ENCODE data around the gene SLC38A3. TPM values are rescaled to one million over a fixed set of nuclear protein-coding genes. Genes with fewer than 3 reads are reported as not detected.
"Not testable (repeated sequence)": the region's sequence is repeated elsewhere in the genome, so short reads cannot be mapped to it uniquely, and the experiment has no call there.

The SLC38A3 gene
- total RNA-seq, 1 donor from 2014 or later = 10.3 TPM

- no peak for ATAC-seq
- DNase-seq (ENCODE audit: missing footprints) = peak; percentile 28
- intact Hi-C loops (cut with DNase I) = no loop called here
These were observed 965 bp upstream of the SLC38A3 start for GRCh38 chr3:50203809-50204803.

- intact Hi-C loops (cut with DNase I) = no loop called here
- peak; percentile 71 for ATAC-seq
These were observed 574 bp downstream of the SLC38A3 start for GRCh38 chr3:50205413-50206276.

GRCh38 chr3:50207359-50208042, 2.4 kb downstream of the SLC38A3 start:
- intact Hi-C loops (cut with DNase I) = no loop called here
- DNase-seq (ENCODE audit: missing footprints) = no peak
- no peak for ATAC-seq

More at GRCh38 chr3:50205413-50206276, 574 bp downstream of the SLC38A3 start:
- DNase-seq (ENCODE audit: missing footprints) = peak; percentile 81

- no peak for DNase-seq (ENCODE audit: missing footprints)
- intact Hi-C loops (cut with DNase I) = no loop called here
- no peak for ATAC-seq
These were observed 3.7 kb downstream of the SLC38A3 start for GRCh38 chr3:50208677-50209344.

GRCh38 chr3:50210176-50210509, 5.1 kb downstream of the SLC38A3 start:
- ATAC-seq (no peak), DNase-seq (ENCODE audit: missing footprints) (no peak)
- intact Hi-C loops (cut with DNase I) = no loop called here

GRCh38 chr3:50210510-50211367, 5.7 kb downstream of the SLC38A3 start:
- DNase-seq (ENCODE audit: missing footprints) (no peak), ATAC-seq (no peak)
- intact Hi-C loops (cut with DNase I) = no loop called here

GRCh38 chr3:50211368-50211717, 6.3 kb downstream of the SLC38A3 start:
- DNase-seq (ENCODE audit: missing footprints); intact Hi-C loops (cut with DNase I); ATAC-seq: not testable (repeated sequence)

GRCh38 chr3:50211930-50212329, 6.9 kb downstream of the SLC38A3 start:
- ATAC-seq (no peak), DNase-seq (ENCODE audit: missing footprints) (no peak)
- intact Hi-C loops (cut with DNase I) = no loop called here

GRCh38 chr3:50212502-50212901, 7.4 kb downstream of the SLC38A3 start:
- ATAC-seq (no peak), DNase-seq (ENCODE audit: missing footprints) (no peak)
- intact Hi-C loops (cut with DNase I) = no loop called here

- no peak for ATAC-seq
- DNase-seq (ENCODE audit: missing footprints) = no peak
- intact Hi-C loops (cut with DNase I) = no loop called here
These were observed 7.9 kb downstream of the SLC38A3 start for GRCh38 chr3:50212971-50213370.

- intact Hi-C loops (cut with DNase I) = no loop called here
- ATAC-seq = no peak
These were observed 8.3 kb downstream of the SLC38A3 start for GRCh38 chr3:50213373-50213772.

GRCh38 chr3:50214824-50215223, 9.8 kb downstream of the SLC38A3 start:
- no peak for ATAC-seq
- intact Hi-C loops (cut with DNase I) = no loop called here
- no peak for DNase-seq (ENCODE audit: missing footprints)

More at GRCh38 chr3:50213373-50213772, 8.3 kb downstream of the SLC38A3 start:
- DNase-seq (ENCODE audit: missing footprints) = no peak

GRCh38 chr3:50215529-50215928, 10.5 kb downstream of the SLC38A3 start:
- ATAC-seq (no peak), DNase-seq (ENCODE audit: missing footprints) (no peak)
- intact Hi-C loops (cut with DNase I) = no loop called here

GRCh38 chr3:50217681-50218080, 12.6 kb downstream of the SLC38A3 start:
- ATAC-seq (no peak), DNase-seq (ENCODE audit: missing footprints) (no peak)
- intact Hi-C loops (cut with DNase I) = no loop called here

- intact Hi-C loops (cut with DNase I) = no loop called here
- ATAC-seq (no peak), DNase-seq (ENCODE audit: missing footprints) (no peak)
These were observed 13.4 kb downstream of the SLC38A3 start for GRCh38 chr3:50218448-50218847.

GRCh38 chr3:50219285-50219684, 14.2 kb downstream of the SLC38A3 start:
- DNase-seq (ENCODE audit: missing footprints) (no peak), ATAC-seq (no peak)
- intact Hi-C loops (cut with DNase I) = no loop called here

GRCh38 chr3:50220109-50220508, 15.0 kb downstream of the SLC38A3 start:
- DNase-seq (ENCODE audit: missing footprints) = no peak
- peak; percentile 28 for ATAC-seq
- intact Hi-C loops (cut with DNase I) = no loop called here

GRCh38 chr3:50221051-50221410, 16.0 kb downstream of the SLC38A3 start:
- no peak for DNase-seq (ENCODE audit: missing footprints)
- intact Hi-C loops (cut with DNase I) = no loop called here
- no peak for ATAC-seq
